IPS-20b (cell line): ENCODE measurements around the gene TEX38.

Source experiments
- H3K27ac ChIP-seq: one replicate; pipeline ENCODE4 v1.5.1; 2013; ENCODE audit warnings: low read length
- H3K27me3 ChIP-seq: 2 replicates; pipeline ENCODE4 v1.6.1; 2013; ENCODE audit warnings: mild to moderate bottlenecking, low read length, inconsistent platforms; ENCODE audit not compliant: insufficient read depth
- H3K36me3 ChIP-seq: 2 replicates; pipeline ENCODE4 v1.6.1; 2013; ENCODE audit warnings: low read depth, mild to moderate bottlenecking, inconsistent platforms, low read length, moderate library complexity; ENCODE audit not compliant: insufficient read depth
- H3K4me1 ChIP-seq: 2 replicates; pipeline ENCODE4 v1.6.1; 2013; ENCODE audit warnings: mild to moderate bottlenecking, control low read depth, inconsistent platforms, low read length, moderate library complexity; ENCODE audit not compliant: insufficient read depth
- H3K4me3 ChIP-seq: 2 replicates; pipeline ENCODE4 v1.5.1; 2013; ENCODE audit warnings: mild to moderate bottlenecking, low read length, inconsistent platforms
- H3K9ac ChIP-seq: 2 replicates; pipeline ENCODE4 v1.6.1; 2013; ENCODE audit warnings: low read depth, mild to moderate bottlenecking, inconsistent platforms, low read length, moderate library complexity
- H3K9me3 ChIP-seq: 2 replicates; pipeline ENCODE4 v1.6.1; 2013; ENCODE audit warnings: mild to moderate bottlenecking, low read depth, low read length, inconsistent platforms; ENCODE audit not compliant: insufficient read depth

Gene TEX38

DNA sequence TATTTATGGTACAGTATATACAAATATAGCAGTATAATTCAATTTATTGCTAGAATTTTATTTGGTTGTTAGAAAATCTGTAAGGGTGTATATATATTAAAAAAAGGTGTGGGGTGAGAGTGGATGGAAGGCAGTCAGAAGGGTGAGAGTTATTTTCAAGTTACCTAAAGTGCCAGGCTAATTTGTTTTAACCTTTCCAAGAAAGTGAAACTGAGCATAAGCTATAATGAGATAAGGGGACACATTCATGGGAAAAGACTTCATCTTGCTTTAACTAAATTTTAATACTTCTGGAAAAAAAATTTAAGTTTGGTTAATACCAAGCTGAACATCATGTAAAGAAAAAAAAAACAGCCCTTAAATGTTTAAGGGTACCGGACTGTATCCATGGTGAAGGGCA lies 4.9 kb downstream of the TEX38 start:
- Histone ChIP-seq H3K27me3 (no peaks in the 10 kb centered on the region), H3K9me3 (no peaks in the 10 kb centered on the region), H3K4me1 (peaks cover 23% of the 10 kb centered on the region; the same call in 1 of the 2 replicates), H3K36me3 (peaks cover 53% of the 10 kb centered on the region), H3K27ac (no peak overlapping the region), H3K9ac (0 out of 2 replicates have a peak overlapping the region, but pooled peaks have one; percentile 20), H3K4me3 (no peak overlapping the region)

DNA sequence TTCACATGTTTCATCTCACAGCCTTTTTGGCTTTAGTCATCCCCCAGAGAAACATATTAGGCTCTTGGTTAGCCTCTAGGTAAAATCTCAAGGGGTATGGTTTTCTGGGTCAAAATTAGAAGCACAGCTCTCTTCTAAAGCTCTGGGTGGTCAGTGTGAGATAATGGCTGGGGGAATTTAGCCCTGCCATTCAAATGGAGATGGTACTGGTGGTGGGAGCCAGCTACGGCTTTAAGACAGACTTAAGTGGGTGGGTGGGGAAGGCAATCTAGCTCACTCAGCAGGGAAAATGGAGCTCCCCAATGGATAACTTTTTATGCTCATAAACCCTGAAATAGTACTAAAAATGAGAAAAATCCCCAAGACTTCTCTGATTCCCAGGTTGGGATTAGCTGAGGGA lies 5.7 kb downstream of the TEX38 start:
- Histone ChIP-seq H3K9ac (no peak overlapping the region; the same call in 1 of the 2 replicates), H3K9me3 (no peaks in the 10 kb centered on the region), H3K27me3 (no peaks in the 10 kb centered on the region), H3K27ac (peak overlapping the region; percentile 33), H3K4me3 (peak overlapping the region; percentile 19; the same call in 1 of the 2 replicates), H3K36me3 (peaks cover 61% of the 10 kb centered on the region), H3K4me1 (peaks cover 23% of the 10 kb centered on the region; the same call in 1 of the 2 replicates)

GRCh38 chr1:46679789-46680573 lies 8.3 kb downstream of the TEX38 start:
- Histone ChIP-seq H3K36me3 (peaks cover 85% of the 10 kb centered on the region), H3K4me1 (peaks cover 23% of the 10 kb centered on the region; the same call in 1 of the 2 replicates), H3K4me3 (no peak overlapping the region)

GRCh38 chr1:46681333-46682034 lies 9.8 kb downstream of the TEX38 start:
- H3K9ac ChIP-seq = no peak overlapping the region
- H3K36me3 ChIP-seq = peaks cover 87% of the 10 kb centered on the region
- H3K27ac ChIP-seq = no peak overlapping the region

More at GRCh38 chr1:46679789-46680573, 8.3 kb downstream of the TEX38 start:
- Histone ChIP-seq H3K27me3 (no peaks in the 10 kb centered on the region), H3K9me3 (no peaks in the 10 kb centered on the region), H3K27ac (no peak overlapping the region), H3K9ac (no peak overlapping the region)

GRCh38 chr1:46682064-46682463 lies 10.4 kb downstream of the TEX38 start:
- no peak overlapping the region for H3K9ac ChIP-seq
- peaks cover 9% of the 10 kb centered on the region; the same call in 1 of the 2 replicates for H3K4me1 ChIP-seq
- no peak overlapping the region for H3K4me3 ChIP-seq
- H3K36me3 ChIP-seq = peaks cover 87% of the 10 kb centered on the region
- no peak overlapping the region for H3K27ac ChIP-seq
- H3K27me3 ChIP-seq = no peaks in the 10 kb centered on the region
- no peaks in the 10 kb centered on the region for H3K9me3 ChIP-seq

More at GRCh38 chr1:46681333-46682034, 9.8 kb downstream of the TEX38 start:
- no peaks in the 10 kb centered on the region for H3K27me3 ChIP-seq
- no peak overlapping the region for H3K4me3 ChIP-seq
- H3K9me3 ChIP-seq = no peaks in the 10 kb centered on the region
- peaks cover 11% of the 10 kb centered on the region; the same call in 1 of the 2 replicates for H3K4me1 ChIP-seq

- H3K27me3 ChIP-seq = no peaks in the 10 kb centered on the region
- no peaks in the 10 kb centered on the region for H3K4me1 ChIP-seq
- no peak overlapping the region for H3K9ac ChIP-seq
- H3K4me3 ChIP-seq = no peak overlapping the region
- peaks cover 100% of the 10 kb centered on the region for H3K36me3 ChIP-seq
- H3K27ac ChIP-seq = no peak overlapping the region
- H3K9me3 ChIP-seq = no peaks in the 10 kb centered on the region
These were observed 13.0 kb downstream of the TEX38 start for GRCh38 chr1:46684670-46685069.

DNA sequence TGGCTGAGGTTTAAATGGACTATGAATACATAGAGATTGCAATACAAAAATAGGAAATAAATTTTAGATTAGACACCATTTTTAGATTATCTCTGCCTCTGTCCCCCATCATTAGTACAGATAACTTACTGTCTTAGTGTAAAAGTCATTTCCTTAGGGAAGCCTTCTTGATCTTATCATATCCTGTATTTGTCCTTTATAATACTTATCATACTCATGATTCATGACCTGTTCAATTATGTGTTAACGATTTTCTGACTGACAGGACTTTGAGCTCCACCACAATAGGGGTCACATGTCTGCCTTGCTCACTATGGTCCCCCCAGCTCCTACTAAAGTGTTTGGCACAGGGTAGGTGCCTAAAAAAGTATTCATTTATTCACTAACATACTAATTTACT lies 14.6 kb downstream of the TEX38 start:
- Histone ChIP-seq H3K36me3 (peaks cover 100% of the 10 kb centered on the region), H3K27ac (no peak overlapping the region), H3K9me3 (no peaks in the 10 kb centered on the region), H3K27me3 (no peaks in the 10 kb centered on the region), H3K4me3 (no peak overlapping the region), H3K4me1 (no peaks in the 10 kb centered on the region), H3K9ac (no peak overlapping the region)

GRCh38 chr1:46687093-46687659 lies 15.5 kb downstream of the TEX38 start:
- H3K27me3 ChIP-seq = no peaks in the 10 kb centered on the region
- H3K36me3 ChIP-seq = peaks cover 100% of the 10 kb centered on the region
- no peaks in the 10 kb centered on the region for H3K9me3 ChIP-seq
- no peak overlapping the region for H3K9ac ChIP-seq
- H3K27ac ChIP-seq = no peak overlapping the region
- H3K4me3 ChIP-seq = no peak overlapping the region
- no peaks in the 10 kb centered on the region for H3K4me1 ChIP-seq

DNA sequence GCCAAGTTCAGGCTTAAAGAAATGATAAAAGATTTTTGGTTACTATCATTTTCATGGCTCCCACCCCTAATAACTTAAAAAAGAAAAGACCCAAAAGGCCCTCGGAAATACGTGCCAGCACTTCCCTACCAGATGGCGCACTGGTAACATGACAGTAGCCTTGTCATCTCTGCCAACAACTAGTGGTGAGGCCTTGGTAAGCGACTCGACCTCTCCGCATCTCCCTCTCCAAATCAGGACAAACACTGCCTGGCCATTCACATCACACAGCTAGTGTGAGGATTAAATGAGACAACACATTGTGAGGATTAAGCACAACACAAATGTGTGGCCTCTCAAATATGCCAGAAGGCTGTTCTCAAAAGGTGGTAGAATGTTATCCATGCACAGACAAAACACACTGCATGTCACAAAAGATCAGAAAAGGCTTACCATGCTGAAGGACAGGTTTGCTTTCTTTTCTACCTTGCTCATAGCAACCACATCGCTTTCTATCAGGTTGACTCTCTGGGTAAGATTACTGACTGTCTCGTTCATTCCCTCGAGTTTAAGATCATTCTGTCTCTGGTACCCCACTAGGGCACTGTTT lies 16.4 kb downstream of the TEX38 start:
- Histone ChIP-seq H3K4me1 (no peaks in the 10 kb centered on the region), H3K9me3 (no peaks in the 10 kb centered on the region), H3K4me3 (no peak overlapping the region), H3K27ac (no peak overlapping the region), H3K36me3 (peaks cover 100% of the 10 kb centered on the region), H3K27me3 (no peaks in the 10 kb centered on the region), H3K9ac (no peak overlapping the region)

DNA sequence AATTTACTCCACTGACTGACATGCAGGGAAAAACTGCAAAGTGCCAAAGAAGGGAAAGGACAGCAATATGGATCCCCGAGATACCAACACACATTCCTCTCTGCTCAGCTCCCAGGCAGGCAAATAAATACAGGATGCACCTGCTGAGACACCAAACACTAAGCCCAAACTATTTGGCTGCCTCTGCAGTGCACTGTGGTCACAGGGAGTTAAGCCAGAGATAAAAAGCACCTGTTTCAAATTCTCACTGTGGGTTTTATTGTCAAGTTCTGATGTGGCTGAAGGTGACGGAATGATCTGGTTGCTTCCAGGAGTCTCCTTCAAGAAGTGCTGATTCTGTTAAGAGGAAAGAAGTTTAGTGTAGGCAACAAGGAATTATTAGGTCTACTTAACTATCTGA lies 17.7 kb downstream of the TEX38 start:
- no peaks in the 10 kb centered on the region for H3K9me3 ChIP-seq
- H3K27ac ChIP-seq = no peak overlapping the region
- no peak overlapping the region for H3K9ac ChIP-seq
- H3K36me3 ChIP-seq = peaks cover 93% of the 10 kb centered on the region
- no peaks in the 10 kb centered on the region for H3K27me3 ChIP-seq
- no peak overlapping the region for H3K4me3 ChIP-seq
- H3K4me1 ChIP-seq = no peaks in the 10 kb centered on the region

GRCh38 chr1:46689897-46690296 lies 18.2 kb downstream of the TEX38 start:
- Histone ChIP-seq H3K27ac (no peak overlapping the region), H3K27me3 (no peaks in the 10 kb centered on the region), H3K9me3 (no peaks in the 10 kb centered on the region), H3K4me1 (no peaks in the 10 kb centered on the region), H3K36me3 (peaks cover 88% of the 10 kb centered on the region), H3K9ac (no peak overlapping the region), H3K4me3 (no peak overlapping the region)
